HG02852 (cell line): ENCODE results near the gene CBR3.
"Not testable (repeated sequence)": the region's sequence is repeated elsewhere in the genome, so short reads cannot be mapped to it uniquely, and the experiment has no call there.

Experiments
- ATAC-seq: cut with Tn5 transposase; IDR thresholded peaks from one replicate; pipeline ENCODE4 v1.9.1; 2021; ENCODE audit warnings: mild to moderate bottlenecking, moderate library complexity; ENCODE audit not compliant: unreplicated experiment

CBR3 gene

GRCh38 chr21:36134803-36135390, at the start of gene CBR3:
TSS of gene CBR3 (plus strand) at chr21:36135079. CDS start at chr21:36135193, 114 bp downstream.
- peak; percentile 12 for ATAC-seq

DNA sequence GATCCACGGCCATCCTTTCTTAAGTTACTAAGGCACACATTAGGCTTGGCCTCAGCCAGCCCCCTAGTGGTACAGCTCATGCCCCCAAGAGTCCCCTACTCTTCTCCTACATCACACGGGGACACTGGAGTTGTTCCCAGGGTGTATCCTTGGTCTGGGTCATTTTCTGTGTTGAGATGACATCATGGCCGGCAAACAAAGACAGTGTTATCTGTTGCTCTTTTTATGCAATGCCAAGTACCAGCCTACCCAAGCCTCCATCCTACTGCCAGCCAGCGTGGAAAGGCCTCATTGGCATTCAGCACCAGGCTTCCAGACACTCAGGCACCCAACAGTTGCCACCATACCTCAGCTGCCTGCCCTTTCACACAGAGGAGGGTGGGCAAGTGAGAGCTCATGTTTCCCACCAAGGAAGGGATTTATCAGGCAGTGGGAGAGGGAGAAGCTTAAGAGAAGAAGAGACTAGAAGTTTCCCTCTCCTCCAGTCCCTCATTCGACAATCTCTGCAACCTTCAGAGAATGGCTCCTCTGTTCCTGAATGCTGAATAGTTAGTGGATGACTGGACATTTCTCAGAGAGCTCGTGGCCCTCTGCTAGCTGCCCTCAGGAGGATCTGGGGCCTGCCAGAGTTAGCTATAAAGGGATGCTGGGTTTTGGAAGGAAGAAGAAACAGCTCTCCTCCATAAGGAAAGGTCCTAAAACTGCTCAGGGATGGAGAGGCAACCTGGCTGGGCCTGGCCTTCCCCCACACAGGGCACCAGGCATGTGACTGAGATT, 47.3 kb upstream of the CBR3 start:
- no peak for ATAC-seq

- ATAC-seq, result no peak
These were observed 44.9 kb upstream of the CBR3 start for GRCh38 chr21:36089946-36090345.

- no peak for ATAC-seq
These were observed 42.2 kb upstream of the CBR3 start for GRCh38 chr21:36092681-36093080.

DNA sequence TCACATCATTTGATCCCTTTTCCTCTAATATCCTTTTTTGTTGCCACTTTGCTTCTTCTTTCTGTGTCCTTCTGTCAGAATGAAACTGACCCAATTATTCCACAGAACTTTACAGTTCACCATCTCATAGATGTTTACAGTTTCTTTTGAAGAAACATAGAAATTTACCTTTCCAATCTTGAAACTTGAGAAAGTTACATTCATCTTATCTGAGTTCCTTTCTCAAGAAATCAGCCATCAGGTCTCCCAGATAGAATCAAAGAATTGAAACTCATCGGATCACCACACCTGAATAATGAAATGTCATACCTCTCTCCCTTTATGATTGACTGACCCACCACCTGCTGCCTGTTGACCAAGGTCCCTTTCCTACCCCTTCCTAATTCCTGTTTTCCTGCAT, 41.4 kb upstream of the CBR3 start:
- no peak for ATAC-seq

GRCh38 chr21:36096398-36097290, 38.2 kb upstream of the CBR3 start:
- no peak for ATAC-seq

- ATAC-seq, result peak; percentile 77
These were observed 37.3 kb upstream of the CBR3 start for GRCh38 chr21:36097427-36098181.

DNA sequence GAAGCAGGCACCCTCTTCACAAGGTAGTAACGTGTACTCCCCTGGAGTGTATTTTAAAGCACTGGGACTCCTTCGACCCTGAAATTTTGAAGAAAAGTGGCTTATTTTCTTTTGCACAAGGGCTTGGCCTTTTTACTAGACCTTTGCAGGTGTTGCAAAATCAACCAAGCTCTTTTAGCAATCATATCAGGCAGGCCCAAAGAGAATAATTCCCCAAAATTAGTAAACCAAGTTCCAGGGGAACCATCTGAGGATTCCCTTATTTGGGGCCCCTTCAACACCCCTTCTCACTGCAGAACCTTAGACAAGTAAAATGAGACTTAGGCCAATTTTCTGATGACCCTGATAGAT, 36.7 kb upstream of the CBR3 start:
- no peak for ATAC-seq

DNA sequence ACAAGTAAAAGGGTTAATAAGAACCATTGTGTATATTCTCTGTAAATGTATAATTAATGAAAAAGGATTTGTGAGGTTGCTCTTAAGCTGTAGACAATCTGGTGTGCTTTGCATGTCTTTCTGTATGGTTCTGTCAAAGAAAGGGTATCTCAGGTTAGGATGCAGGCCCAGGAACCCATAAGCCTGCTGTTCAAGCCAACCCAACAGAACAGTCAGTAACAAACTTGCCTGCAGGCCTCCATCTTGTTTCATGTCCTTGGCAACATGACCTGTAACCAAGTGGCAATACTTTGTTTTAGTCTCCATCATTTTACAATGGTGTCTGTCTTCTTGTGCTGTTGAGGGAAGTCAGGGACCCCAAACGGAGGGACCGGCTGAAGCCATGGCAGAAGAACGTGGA, 35.9 kb upstream of the CBR3 start:
- ATAC-seq, result no peak

DNA sequence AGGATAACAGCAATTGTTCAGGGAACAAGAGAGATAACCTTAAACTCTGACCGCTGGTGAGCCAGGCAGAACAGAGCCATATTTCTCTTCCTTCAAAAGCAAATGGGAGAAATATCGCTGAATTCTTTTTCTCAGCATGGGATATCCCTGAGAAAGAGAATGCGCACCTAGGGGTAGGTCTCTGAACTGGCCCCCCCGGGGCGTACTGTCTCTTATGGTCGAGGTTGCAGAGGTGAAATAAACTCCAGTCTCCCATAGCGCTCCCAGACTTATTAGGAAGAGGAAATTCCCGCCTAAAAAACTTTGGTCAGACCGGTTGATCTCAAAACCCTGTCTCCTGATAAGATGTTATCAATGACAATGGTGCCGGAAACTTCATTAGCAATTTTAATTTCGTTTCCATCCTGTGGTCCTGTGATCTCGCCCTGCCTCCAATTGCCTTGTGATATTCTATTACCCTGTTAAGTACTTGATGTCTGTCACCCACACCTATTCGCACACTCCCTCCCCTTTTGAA, 35.1 kb upstream of the CBR3 start:
- not testable (repeated sequence) for ATAC-seq

DNA sequence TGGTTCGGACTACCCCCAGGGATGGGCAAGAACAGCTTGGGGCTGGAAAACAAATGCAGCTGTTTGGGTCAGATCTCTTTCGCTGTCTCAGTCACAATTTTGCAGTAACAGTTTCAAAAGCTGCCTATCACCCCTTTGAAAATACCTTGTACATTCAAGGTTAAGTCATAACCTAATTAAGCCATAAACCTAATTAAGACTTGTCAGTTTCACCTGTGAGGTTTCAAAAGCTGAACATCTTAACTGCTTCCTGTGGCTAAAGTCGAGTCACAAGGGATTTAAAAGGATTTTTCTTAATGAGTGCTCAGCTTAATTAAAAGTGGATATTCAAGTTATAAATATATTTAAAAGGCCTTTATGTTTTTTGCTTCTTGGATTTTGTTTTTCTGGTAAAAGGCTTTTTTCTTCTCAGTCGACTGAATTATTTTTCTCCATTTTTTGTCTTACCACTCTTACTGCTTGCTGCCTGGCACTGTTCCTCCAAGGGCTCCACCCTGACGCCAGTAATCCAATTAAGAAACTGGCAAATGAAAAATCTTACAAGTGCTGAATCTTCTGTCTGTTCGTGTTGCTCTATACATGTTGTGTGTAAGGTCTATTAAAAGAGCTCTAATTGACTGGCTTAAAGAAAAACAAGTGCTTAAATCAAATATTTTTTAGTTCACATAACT, 33.8 kb upstream of the CBR3 start:
- ATAC-seq, result no peak

- no peak for ATAC-seq
These were observed 31.4 kb upstream of the CBR3 start for GRCh38 chr21:36103434-36103833.

GRCh38 chr21:36104317-36105300, 30.3 kb upstream of the CBR3 start:
- ATAC-seq, result no peak

- ATAC-seq, result no peak
These were observed 29.5 kb upstream of the CBR3 start for GRCh38 chr21:36105327-36105842.

DNA sequence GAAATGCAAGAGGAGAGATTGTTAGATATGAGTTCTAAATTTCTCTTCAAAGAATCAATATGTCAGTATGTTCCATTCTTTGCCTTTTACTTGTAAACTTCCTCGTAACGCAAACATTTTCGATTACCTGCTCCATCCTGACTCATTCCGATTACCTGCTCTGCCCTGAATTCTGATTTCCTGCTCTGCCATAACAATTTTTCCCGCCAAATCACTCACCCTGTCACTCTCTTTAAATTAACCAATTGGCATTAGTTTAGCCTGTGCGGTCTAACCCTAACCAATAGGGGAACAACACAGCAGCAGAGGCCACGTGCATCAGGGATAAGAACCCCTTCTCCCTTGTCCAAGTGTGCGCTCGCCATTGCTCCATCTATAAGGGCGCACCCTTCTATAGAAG, 25.0 kb upstream of the CBR3 start:
- no peak for ATAC-seq

GRCh38 chr21:36111238-36111637, 23.6 kb upstream of the CBR3 start:
- ATAC-seq, result no peak

DNA sequence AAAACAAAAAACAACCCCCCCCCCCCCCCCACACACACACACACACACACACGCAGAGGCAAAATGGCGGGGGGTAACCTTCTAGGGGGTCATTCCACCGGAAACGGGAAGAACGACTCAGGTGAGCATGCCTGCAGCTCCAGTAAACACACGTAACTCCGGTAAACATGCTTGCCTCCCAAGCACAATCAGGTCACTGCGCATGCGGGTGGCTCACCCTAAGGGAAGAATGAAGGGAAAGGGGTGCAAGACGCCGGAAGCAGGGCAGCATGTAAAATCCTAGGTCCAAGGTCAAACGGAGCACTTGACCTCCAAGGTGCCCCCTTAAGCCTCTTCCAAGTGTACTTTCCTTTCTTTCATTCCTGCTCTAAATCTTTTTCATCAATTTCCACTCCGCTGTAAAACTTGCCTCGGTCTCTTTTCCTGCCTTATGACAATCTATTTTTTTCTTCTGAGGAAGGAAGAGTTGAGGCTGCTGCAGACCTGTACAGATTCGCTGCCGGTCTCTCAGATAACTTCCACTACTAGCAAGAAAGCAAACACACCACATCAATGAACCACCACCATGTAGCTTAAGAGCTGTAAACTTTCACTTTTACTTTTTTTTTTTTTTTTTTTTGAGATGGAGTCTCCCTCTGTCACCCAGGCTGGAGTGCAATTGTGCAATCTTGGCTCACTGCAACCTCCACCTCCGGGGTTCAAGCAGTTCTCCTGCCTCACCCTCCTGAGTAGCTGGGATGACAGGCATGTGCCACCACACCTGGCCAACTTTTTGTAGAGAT, 21.0 kb upstream of the CBR3 start:
- no peak for ATAC-seq

DNA sequence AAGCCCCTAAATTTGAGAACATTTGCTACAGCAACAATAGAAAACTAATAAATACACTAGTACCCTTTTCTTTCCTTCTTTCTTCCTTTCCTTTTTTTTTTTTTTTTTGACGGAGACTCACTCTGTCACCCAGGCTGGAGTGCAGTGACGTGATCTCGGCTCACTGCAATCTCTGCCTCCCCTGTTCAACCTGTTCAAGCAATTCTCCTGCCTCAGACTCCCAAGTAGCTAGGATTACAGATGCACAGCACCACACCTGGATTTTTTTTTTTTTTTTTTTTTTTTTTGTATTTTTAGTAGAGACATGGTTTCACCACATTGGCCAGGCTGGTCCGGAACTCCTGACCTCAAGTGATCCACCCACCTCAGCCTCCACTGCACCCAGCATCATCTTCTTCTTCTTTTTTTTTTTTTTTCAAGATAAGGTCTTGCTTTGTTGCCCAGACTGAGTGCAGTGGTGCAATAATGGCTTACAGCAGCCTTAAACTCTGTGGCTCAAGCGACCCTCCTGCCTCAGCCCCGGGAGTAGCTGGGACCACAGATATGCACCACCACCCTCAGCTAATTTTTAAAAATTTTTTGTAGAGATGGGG, 19.6 kb upstream of the CBR3 start:
- ATAC-seq, result no peak
